CD4-positive, alpha-beta T cell treated with Interleukin-6 for 4 hours (primary cell): Measurements from ENCODE around the gene CCNJ.
A peak's percentile ranks its signal among the peaks of the same experiment; 100 is the strongest.

Experiments used
- DNase-seq: peaks from one replicate; pipeline ENCODE4 v3.0.0-alpha.2; 2020; ENCODE audit warnings: mixed read lengths

The CCNJ gene

DNA sequence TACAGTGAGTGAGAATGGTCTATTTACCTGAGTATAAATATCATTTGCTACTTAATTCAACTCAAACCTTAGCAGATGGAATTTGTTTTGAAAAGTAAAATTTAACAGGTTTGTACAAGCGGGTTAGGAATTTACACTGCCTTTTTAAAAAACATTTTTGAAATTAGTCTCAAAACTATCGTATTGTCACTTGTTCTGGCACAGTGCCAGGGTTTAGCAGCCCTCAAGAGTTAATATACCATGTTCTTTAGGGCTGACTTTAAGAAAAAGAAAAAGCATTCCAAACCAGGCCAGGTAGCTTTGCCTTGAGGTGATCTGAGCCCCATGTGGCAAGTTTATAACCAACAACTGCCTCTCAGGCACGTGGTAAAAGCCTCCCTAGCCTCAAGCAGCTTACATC, 17.8 kb downstream of the CCNJ start:
- DNase-seq: no peak

DNA sequence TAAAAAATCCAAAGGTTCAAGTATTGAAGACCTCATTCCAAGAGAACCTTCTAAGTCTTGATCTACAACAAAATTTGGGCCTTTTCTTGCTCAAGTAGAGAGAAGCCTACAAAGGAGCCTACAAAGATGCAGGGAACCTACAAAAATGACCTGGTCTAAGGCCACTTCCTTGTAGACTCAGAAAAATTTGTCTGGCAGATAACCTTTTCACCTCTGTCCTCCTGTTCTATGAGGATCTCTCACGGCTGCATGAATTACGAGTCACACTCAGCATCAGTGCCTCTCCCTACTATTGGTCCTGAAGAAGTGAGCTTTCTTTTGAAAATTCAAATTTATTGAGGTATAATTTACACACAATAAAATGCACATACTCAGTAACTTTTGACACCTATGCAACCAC, 29.3 kb downstream of the CCNJ start:
- no peak for DNase-seq

DNA sequence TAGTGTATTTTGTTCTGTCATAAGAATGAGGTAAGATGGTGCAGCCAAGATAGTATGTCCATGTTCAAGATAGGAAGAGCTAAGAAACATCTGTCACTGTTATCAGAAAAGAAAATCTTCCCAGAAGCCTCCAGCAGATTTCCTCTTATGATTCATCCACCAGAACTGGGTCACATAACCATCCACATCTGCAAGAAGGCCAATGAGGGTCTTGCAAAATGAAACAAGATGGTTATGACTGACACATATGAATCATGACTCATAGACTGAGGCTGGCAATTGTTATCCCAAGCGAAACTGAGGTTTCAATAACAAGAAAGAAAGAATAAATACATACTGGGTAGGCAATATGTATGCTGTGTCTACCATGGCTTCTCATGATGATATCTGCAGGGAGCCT, 30.3 kb downstream of the CCNJ start:
- no peak for DNase-seq

DNA sequence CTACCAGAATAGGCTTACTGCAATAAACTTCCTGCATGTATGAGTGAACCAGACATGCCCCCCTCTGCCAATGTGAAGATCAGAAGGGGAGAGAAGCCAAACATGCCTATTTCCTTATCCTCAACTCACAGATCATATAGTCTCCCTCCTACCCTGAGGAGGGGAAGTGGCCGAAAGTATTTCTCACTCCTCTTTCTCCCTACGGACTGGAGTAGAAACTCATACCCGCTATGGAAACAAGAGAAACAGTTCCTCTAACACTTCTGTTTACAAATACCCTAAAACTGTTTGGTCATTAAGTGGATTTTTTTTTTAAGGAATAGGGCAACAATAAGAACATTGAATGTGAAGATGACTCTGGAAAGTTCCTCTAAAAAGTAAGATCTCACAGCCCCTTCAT, 31.4 kb downstream of the CCNJ start:
- DNase-seq: no peak

DNA sequence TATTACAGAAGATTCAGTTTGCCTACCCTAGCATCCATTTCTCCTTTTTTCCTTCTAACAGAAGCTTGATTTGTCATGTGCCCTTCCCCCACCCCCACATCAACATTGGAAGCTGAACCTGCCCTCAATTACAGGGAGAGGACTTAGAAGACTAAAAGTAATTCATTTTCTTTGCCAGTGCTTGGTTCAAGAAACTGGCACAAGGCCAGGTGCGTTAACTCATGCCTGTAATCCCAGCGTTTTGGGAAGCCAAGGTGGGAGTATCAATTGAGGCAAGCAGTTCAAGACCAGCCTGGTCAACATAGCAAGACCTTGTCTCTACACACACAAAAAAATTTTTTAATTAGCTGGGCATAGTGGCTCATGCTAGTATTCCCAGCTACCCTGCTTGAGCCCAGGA, 32.6 kb downstream of the CCNJ start:
- DNase-seq: no peak

DNA sequence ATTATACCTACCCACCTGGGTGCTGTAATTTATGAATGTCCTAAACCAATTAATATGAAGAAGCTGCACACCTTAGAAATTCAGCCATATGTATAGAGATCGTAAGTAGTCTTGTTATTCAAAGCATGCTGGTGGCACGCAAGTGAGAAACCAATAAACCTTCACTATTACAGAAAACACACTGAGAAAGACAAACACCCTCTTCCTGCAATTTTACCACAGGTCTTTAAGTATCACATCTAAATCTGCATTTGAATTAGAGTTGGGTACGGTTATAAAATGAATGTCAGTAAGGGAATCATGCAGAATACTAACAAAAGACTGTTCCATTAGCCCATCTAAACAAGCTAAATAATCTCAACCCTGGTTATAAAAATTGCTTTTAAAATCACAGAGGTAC, 33.8 kb downstream of the CCNJ start:
- no peak for DNase-seq

DNA sequence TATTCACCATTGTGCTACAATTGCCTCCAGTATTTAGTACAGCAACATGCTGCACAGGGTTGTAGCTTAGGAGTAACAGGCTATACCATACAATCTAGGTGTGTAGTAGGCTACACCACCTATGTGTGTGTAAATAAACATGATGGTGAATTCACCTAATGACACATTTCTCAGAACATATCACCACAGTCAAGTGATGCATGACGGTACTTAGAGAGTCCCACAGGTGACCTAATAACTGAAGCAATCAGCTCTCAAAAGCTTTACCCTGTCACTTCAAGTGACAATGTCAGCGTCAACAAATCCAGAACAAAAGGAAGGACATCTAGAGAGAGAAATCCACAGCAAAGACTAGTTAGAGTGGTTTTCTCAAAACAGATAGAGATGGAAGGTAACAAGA, 38.8 kb downstream of the CCNJ start:
- no peak for DNase-seq

DNA sequence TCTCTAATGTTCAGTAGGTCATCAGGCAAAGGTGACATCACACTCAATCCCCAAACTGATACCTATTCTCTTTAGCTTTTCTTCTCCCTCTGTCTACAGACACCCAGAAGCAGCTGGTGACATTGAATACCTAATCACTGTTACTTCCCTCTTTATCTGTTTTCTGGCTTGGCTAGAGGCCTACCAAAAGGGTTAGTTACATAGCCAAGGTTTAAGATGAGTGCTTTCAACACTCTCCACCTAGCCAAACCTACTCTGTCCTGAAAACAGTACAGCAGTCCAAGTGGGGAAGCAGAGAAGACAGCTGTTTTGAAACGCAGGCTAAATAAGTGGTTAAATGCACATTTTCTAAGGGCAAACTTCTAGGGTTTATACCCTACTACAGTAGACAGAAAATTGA, 39.4 kb downstream of the CCNJ start:
- DNase-seq: no peak

DNA sequence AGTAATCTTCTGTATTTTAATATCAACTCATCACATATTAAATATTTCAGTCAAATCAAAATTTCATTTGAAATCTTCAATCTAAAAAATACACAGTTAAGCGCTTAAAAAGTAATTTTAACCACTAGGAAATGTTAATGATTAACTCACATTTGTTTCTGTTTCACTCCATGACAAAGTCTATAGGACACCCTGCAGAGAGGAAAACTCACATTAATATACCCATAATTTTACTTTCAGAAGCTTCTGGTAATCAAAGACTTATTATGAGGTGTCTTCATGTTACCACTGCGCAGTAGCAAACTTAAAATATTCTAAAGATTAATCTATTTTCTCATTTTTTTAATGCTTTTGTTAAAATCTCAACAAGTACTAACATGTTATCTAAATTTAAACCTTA, 45.7 kb downstream of the CCNJ start:
- no peak for DNase-seq

DNA sequence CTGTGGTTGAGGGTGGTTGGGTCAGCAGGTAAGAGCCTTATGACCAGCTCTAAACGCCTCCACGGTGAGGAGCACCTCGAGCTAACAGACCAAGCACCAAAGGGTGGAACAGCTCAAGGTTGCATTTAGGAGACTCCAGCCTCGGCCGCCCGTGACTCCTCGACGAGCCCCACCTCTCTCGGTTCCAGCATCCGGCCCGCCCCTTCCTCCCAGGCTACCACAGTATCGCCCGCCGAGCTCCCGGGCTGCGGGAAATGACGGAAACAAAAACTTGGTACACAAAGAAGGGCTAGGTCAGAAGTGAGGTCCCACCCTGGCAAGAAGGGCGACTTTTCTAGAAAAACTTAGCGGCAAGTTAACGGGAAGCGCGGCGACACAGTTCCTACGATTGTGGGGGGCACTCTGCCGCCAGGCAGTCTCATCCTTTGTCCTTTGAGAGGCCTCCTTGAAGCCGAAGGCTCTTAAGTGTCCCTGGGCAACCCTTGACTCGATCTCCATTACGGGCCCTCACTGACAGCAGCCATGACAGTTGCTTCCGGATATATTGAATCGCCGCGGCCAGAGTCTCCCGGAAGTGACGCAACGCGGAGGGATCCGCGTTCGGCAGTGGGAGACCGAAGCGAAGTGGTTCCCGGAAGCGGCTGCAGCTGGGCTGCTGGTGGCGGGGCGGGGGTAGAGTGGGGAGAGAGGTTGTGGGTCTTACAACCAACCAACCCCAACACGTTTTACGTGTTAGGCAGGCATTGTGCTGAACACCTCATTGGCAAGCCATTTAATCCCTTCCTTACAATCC, 46.5 kb downstream of the CCNJ start:
- peak; percentile 93 for DNase-seq

DNA sequence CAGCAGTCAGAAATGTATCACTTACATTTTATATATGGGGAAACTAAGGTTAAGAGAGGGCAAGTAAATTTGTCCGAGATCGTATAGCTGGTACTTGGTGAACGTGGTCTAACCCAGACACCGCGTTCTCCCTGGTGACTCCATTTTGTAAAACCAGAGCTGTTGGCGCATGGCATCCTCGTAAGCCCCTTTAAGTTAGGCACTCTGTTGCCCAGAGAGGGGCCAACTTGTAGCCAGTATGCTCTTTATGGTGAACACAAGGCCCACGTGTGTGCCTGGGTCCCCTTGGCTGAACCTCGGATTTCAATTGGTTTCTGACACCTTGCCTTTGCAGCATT, 47.0 kb downstream of the CCNJ start:
- DNase-seq: no peak

DNA sequence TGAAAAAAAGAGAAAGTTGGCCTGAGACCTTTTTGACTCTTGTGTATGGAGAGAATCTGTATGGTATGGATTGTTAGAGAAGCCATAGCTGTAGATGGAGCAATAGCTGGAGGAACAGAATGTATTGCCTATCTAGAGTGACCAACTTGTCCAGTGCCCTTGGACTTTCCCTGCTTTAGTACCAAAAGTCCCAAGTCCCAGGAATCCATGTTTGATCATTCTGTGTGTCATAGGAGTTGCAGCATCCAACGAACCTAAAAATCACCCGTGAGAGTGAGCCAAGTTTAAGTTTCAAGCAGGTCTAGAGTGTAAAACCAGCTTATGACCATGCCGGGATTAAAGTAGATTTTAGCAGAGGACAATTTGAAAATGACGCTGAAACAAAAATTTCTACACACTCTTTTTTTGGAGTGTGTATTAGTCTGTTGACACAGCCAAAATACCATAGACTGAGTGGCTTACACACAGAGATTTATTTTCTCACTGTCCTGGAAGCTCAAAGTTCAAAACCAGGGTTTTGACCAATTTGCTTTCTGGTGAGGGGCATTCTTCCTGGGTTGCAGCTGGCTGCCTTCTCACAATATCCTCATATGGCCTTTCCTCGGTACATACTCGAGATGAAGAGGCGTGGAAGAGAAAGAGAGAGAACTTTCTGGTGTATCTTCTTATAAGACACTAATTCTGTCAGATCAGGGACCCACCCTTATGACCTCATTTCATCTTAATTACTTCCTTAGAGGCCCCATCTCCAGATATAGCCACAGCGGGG, 49.8 kb downstream of the CCNJ start:
- DNase-seq: no peak

DNA sequence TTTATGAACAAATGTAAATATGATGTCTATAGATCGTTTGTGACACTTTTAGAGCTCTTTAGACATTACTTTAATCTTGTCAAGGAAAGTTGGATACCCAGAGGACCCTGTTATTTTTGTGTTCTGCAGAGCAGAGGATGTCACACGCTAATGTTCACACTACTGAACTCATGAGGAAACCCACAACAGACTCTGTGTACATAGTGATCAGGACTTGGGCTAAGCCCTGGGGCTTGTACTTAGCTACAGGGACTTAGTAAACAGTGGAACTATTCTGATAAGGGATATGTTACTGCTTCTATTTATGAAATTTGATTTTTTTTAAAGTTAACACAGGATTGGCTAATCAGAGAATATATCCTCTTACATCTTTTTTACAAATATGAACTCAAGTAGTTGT, 50.6 kb downstream of the CCNJ start:
- DNase-seq: no peak

DNA sequence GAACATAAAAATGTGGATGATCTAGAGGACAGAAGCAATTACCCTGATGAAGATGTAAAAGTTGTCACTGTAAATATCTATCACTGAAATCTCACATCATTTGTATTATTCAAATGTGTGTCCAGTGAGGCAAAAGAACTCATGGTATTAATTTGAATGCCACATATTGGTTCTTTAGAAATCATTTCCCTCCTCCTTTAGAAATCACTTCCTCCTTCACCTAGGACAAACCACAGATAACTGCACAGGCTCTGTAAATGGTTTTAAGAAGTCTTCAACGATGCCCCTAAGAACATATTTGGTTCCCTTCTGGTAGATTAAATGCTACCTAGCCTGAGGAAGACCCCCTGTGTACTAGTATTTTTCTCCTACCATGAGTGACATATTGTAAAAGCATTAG, 53.6 kb downstream of the CCNJ start:
- DNase-seq: no peak

DNA sequence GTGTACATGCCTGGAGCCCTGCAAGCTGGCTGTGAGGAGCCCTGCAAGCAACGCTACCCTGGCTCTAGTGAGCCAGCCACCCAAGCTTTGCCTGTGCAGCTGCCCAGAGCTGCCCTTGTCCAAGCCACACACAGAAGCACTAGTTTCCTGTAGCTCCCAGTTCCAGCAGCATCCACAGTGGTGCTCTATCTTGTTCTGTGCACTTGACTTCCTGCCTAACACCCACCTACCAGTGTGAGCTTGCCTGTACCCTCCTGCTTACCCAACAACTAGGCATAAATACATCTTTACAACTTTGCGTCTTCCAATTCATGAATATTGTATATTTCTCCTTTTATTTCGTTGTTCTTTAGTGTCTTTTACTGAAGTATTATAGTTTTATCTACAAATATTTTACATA, 54.5 kb downstream of the CCNJ start:
- DNase-seq: no peak

DNA sequence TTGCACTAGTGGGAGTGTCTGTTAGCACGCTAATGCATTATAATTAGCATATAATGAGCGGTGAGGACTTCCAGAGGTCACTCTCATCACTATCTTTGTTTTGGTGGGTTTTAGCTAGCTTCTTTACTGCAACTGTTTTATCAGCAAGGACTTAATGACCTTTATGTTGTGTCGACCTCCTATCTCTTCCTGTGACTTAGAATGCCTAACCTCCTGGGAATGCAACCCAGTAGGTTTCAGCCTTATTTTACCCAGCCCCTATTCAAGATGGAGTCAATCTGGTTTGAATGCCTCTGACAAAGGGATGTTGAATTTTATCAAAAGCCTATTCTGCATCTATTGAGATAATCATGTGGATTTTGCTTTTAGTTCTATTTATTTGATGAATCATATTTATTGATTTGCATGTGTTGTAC, 64.2 kb downstream of the CCNJ start:
- no peak for DNase-seq
